HFF-Myc (cell line): ENCODE measurements around the gene CYP2W1.

Experiments
- DNase-seq: peaks from one replicate; pipeline ENCODE4 v3.0.0-alpha.2; 2011; ENCODE audit warnings: low read depth; ENCODE audit errors: extremely low read depth
- H3K4me3 ChIP-seq: replicated peaks from 2 replicates; pipeline ENCODE4 v1.5.1; 2011; ENCODE audit warnings: low read depth, mild to moderate bottlenecking, control low read depth, low read length
- CTCF ChIP-seq: IDR thresholded peaks from 2 replicates; pipeline ENCODE4 v1.5.1; 2012; ENCODE audit warnings: mild to moderate bottlenecking, low read depth, low read length, control low read depth; ENCODE audit errors: missing control alignments

The CYP2W1 gene

DNA sequence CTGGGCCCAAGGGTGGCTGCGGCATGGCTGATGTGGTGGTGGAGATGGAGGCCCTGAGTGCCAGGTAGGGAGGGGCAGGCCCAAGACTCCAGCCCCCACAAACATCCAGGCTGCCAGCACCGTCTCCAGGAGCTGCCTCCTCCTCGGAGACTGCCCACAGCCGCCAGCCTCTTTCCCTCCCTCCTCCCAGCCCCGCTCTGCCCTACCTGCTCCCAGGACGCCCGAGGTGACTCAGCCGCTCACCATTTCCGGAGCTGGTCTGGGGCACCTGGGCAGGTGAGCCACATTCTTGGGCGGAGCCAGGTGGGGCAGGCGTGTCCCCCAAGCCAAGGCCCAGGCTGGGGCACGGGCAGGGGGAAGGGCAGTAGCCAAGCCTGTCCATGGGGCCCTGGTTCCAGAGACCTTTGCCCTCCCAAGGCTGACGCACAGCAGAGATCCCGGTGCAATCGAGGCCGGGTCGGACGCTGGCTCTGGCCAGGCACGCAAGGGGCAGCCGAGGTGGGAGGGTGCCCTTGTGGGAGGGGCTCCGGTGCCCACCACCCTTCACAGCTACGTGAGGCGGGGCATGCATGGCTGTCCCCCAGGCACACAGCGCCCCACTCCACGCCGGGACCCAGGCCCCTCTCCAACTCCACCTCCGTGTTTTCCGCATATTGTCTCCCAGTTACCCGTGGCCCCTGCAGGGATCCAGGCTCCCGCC lies 37.3 kb upstream of the CYP2W1 start:
- no peak for DNase-seq
- H3K4me3 ChIP-seq, result no peak overlapping the region
- no peak for TF ChIP-seq CTCF

DNA sequence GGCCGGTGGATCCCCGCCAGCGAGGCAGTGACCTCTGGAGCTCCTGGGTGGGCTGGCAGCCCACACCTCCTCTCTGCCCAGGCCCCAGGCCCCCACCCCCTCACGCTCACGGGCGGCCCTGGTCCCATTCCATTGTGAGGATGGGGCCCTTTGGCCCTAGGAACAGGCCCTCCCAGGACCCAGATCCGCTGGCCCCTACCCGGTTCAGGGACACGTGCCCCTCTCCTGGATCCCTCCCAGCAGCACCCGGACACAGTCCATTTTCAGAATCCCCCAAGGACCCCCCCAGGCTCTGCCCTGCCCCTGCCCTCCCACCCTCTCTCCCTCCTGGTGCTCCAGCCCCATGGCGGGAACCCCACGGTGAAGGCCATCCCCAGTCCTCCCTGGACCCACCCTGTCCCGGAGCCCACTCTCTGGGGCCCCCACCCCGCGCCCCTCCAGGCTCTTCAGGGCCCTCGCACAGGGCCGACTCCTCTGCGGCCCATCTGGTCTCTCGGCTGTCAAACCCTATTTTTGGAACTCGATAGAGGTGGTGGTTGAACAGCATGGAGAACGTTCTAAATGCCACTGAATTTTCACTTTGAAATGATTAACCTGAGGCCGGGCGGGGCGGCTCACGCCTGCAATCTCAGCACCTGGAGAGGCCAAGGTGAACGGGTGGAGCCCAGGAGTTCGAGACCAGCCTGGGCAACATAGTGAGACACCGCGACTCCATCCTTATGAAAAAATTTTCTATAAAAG lies 36.6 kb upstream of the CYP2W1 start:
- TF ChIP-seq CTCF, result no peak
- no peak overlapping the region for H3K4me3 ChIP-seq
- DNase-seq, result no peak

DNA sequence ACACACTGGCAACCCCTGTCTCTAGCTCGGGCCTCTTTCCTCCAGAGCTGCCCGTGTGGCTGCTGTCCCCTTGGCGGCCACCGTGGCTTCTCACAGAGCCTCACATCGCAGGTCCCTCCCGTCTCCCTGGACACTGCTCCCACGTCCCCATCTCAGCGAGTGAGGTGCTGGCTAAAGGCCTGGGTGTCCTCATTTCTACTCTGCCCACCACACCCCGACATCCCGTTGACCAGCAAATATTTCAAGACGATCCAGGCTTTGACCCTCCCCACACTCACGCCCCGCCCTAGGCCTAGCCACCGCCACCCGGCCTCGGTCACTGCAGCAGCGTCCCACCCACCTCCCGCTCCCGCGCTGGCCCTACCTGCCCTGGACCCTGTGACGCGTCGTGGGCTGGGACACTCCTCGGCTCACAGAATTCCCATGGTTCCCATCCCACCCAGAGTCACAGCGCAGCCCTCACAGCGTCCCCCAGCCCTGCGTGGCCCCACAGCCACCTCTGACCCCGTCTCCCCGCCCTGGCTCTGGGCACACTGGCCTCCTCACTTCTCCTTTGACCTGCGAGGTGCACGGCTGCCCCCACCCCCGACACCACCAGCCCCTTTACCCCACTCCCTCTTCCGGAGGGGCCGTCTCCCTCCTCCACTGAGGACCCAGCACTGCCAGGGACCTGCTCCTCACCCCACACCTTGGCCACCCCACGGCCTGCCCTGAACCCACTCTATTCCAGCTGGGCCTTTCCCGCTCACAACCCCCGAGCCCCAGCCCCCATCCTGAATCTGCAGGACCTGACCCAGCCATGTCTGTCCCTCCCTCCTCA lies 35.4 kb upstream of the CYP2W1 start:
- no peak for DNase-seq
- TF ChIP-seq CTCF, result no peak
- no peak overlapping the region for H3K4me3 ChIP-seq

- no peak for DNase-seq
- H3K4me3 ChIP-seq, result no peak overlapping the region
- TF ChIP-seq CTCF, result no peak
These were observed 33.7 kb upstream of the CYP2W1 start for GRCh38 chr7:949021-949934.

GRCh38 chr7:951881-952547 lies 31.0 kb upstream of the CYP2W1 start:
- TF ChIP-seq CTCF, result no peak
- no peak for DNase-seq
- H3K4me3 ChIP-seq, result no peak overlapping the region
